Activated CD8-positive, alpha-beta memory T cell treated with anti-CD3 and anti-CD28 coated beads for 48 hours (primary cell): Measurements from ENCODE around the gene SLC25A22.

ENCODE experiments used
- DNase-seq, 3 experiments: peaks; one replicate each; pipeline ENCODE4 v3.0.0-alpha.2; 2020; ENCODE audit warnings: low read depth in 2 of 3, low spot score in 2 of 3

The SLC25A22 gene

GRCh38 chr11:791658-792534 is 6.2 kb downstream of the SLC25A22 start:
- DNase-seq: no peak

GRCh38 chr11:790721-791564 is 7.1 kb downstream of the SLC25A22 start:
- no peak for DNase-seq

- no peak for DNase-seq
Measured at GRCh38 chr11:789943-790342, 8.1 kb downstream of the SLC25A22 start, which contains the start of gene CEND1. Gene CEND1 (minus strand): TSS chr11:790090. CDS start chr11:788576, 1,514 bp downstream.

- DNase-seq: no peak
Measured at GRCh38 chr11:788953-789940, 8.8 kb downstream of the SLC25A22 start.

DNA sequence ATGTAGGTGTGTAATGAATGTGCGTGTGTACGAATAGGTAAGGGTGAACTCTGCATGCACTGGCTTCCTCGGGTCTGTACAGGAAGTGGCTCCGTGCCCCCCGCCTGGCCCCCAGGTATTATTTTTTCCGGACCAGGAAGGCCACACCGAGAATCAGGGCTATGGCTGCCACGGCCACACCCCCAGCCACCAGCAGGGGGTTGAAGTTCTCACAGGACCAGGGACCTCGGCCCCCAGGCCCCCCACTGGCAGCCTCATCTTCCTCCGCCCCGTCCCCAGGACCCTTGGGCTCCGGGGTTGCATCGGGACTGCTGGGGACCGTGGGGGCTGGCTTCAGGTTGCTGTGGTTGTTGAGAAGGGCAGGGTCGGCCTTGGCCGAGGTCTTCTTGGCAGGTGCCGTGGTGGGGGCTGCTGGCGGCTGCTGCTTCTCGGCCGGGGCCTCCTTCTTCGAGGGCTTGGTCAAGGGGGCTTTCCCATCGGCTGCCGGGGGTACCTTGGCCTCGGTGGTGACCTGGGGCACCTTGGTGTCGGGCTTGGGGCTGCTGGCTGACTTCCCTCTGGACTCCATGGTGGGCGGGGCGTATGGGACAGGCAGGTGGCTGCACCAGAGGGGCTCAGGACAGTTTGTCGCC is 10.0 kb downstream of the SLC25A22 start:
- DNase-seq: no peak

GRCh38 chr11:787084-787675 is 10.9 kb downstream of the SLC25A22 start:
- no peak for DNase-seq

GRCh38 chr11:786235-787083 is 11.6 kb downstream of the SLC25A22 start:
- no peak for DNase-seq

DNA sequence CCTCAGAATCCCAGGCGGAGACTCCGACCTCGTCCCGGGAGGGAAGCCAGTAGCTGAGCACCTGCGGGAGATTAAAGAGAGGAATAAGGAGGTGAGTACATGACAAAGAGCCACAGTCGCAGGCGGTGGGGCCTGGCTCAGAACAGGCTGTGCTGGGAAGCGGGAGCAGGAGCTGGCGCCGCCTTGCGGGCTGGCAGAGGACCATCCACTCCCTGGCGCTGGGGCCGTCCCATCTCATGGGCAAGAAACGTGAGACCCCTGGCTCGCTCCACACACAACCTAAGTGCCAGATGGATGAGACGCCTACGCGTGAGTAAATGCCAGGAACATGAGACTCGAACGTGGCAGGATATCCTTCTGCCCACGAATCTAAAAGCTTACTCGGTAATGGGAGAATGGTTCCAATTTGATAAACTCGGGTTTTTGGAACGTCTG is 14.5 kb downstream of the SLC25A22 start:
- no peak for DNase-seq

- DNase-seq: no peak
Measured at GRCh38 chr11:782264-783174, 15.6 kb downstream of the SLC25A22 start.

DNA sequence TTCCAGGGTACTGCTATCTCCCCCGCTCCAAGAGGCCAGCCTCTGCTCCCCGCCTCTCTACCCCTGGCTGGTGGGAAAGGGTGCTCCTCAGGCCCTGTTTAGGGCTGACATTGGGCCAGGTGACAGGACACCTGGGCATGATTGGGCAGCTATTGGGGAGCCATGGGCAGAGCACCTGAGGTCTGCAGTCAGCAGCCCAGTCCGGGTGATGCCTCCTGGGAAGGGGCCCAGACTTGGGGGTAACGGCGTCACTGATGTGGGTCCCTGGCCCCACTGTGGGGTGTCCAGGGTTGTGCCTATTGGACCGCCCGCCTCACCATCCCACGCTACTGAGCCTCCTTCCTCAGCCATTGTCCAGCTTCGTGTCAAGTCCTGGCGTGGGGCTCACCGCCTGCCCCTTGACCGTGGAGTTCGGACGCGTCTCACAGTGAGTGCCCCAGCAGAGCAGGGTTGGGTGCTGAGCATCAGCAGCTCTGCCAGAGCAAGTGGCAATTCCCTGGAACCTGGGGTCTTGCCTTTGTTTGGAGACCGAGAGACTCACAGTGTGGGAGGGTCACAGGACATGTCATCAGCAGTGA is 18.0 kb downstream of the SLC25A22 start:
- DNase-seq: no peak

DNA sequence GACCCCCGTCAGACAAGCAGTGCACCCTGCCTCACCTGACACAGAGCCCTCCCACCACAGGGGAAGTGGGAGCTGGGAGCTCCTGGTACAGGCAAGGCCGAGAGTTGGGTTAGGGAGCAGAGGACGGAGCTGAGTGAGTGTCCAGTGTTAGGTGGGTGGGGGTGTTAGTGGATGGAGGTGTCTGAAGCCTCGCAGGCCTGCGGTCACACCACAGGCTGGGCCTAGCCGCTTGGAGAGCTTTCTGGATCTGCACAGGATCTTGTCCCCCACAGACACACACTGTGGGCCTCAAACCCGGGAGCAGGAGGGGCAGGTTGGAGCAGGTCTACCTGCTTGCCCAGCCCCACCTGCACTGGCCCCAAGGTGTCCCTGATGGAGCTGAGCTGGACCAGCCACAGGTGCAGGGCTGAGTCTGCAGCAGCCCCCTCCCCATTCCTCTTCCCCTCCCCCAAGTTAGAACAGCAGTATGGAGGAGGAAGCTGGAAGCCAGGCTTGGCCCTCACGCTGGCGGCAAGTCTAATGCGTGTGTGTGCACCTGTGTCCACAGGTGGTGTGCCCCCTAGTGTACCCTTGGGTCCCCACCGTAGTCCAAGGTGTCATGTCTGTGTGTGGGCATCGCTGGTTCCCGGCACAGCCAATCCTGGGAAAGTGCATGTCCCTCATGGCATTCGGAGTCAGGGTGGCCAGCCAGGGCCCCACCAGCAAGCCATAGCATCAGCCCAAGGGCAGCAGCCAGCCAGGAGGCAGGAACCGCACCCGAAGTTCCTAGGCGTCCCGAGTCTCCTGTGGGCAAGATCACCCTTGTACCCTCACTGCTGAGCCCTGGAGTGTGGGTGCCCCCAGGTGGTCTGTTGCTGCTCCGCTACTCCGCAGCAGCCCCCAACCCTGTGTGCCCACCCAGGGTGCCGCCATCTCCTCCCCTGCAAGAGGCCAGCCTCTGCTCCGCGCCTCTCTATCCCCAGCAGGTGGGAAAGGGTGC is 18.8 kb downstream of the SLC25A22 start:
- DNase-seq: no peak

- peak; percentile 82 to 91 (median 89) for DNase-seq
Measured at GRCh38 chr11:777288-778255, 20.5 kb downstream of the SLC25A22 start, which contains the start of gene GATD1. Gene GATD1 (minus strand): TSS chr11:777487. CDS start chr11:777462, 25 bp downstream.

DNA sequence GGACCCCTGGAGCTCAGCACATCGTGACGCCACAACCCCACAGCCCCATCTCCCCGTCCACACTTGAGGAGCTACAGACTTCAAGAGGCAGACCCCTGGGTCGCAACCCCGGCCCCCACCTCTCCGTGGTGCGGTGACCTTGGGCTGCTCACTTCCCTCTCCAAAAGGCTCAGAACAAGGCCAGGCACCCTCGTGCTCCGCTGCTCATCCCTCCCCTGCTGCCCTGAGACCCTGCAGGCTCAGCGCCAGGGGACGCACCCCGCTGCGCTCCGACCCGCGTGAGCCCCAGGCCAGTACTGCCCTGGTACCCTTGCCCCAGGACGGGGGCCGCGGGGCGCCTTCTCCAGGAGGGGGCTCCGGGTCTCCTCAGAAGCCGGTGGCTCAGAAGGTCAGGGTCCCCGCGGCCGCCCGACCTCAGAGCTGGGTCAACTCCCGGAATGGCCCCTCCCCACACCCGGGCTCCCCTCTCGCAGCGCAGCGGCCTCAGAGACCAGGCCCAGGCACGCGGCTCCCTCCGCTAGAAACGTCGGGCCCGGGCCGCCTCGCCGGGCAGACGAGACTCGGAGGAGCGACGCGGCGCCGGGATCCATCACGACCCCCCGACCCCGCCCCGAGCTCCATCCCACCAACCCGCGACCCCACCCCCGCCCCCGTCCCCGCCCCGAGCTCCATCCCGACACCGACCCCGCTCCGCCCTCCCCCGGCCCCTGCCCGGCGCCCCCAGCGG is 21.4 kb downstream of the SLC25A22 start:
- DNase-seq: peak in 1 of 3 experiments; percentile 33

DNA sequence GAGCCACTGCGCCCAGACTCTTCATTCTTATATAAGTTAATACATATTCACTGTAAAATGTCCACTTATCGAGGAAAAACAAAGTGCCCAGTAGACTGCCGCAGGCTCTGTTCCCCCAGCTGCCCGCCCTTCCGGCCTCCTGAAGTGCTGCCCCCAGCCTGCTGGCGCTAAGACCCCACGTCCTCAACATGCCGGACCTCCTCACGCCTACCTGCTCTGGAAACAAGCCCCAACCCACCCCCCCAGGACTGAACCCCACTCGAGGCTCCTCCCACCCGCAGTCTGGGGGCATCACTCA is 21.9 kb downstream of the SLC25A22 start:
- DNase-seq: no peak
